H9 (cell line): ENCODE data around the gene ITPRID2. TPM values are rescaled to one million over a fixed set of nuclear protein-coding genes. Genes with fewer than 3 reads are reported as not detected.

Experiments used
- DNase-seq: peaks from one replicate; pipeline ENCODE4 v3.0.0-alpha.2; 2017
- H2AFZ ChIP-seq: one replicate; pipeline ENCODE4 v1.6.1; 2013; ENCODE audit warnings: mild to moderate bottlenecking, low read length, control low read depth, moderate library complexity
- H2AK5ac ChIP-seq: 2 replicates; pipeline ENCODE4 v1.6.1; 2013; ENCODE audit warnings: low read length, control low read depth, mixed read lengths; ENCODE audit not compliant: insufficient read length
- H2BK120ac ChIP-seq: one replicate; pipeline ENCODE4 v1.6.1; 2013; ENCODE audit warnings: low read depth, mild to moderate bottlenecking, low read length, control low read depth, inconsistent platforms; ENCODE audit not compliant: poor library complexity, severe bottlenecking
- H2BK12ac ChIP-seq: 2 replicates; pipeline ENCODE4 v1.6.1; 2013; ENCODE audit warnings: low read length, control low read depth, mixed read lengths, low read depth; ENCODE audit not compliant: insufficient read length
- H2BK15ac ChIP-seq: 2 replicates; pipeline ENCODE4 v1.6.1; 2013; ENCODE audit warnings: low read depth, low read length, control low read depth
- H2BK20ac ChIP-seq: one replicate; pipeline ENCODE4 v1.6.1; 2013; ENCODE audit warnings: low read depth, mild to moderate bottlenecking, low read length, control low read depth, inconsistent platforms; ENCODE audit not compliant: poor library complexity, severe bottlenecking
- H2BK5ac ChIP-seq: 2 replicates; pipeline ENCODE4 v1.6.1; 2013; ENCODE audit warnings: low read length, control low read depth, mixed read lengths; ENCODE audit not compliant: insufficient read length
- H3K14ac ChIP-seq: 2 replicates; pipeline ENCODE4 v1.6.1; 2013; ENCODE audit warnings: low read length, control low read depth; ENCODE audit not compliant: insufficient read depth
- H3K18ac ChIP-seq: 2 replicates; pipeline ENCODE4 v1.6.1; 2013; ENCODE audit warnings: low read depth, mild to moderate bottlenecking, mixed read lengths, low read length, control low read depth; ENCODE audit not compliant: insufficient read length
- H3K23ac ChIP-seq: 2 replicates; pipeline ENCODE4 v1.6.1; 2013; ENCODE audit warnings: low read length, control low read depth, mixed read lengths, low read depth; ENCODE audit not compliant: insufficient read length
- H3K23me2 ChIP-seq: 2 replicates; pipeline ENCODE4 v1.6.1; 2013; ENCODE audit warnings: low read depth, mild to moderate bottlenecking, mixed read lengths, low read length, control low read depth; ENCODE audit not compliant: insufficient read length, poor library complexity, severe bottlenecking
- H3K27ac ChIP-seq: 2 replicates; pipeline ENCODE4 v1.5.1; 2013; ENCODE audit warnings: low read length, control low read depth, mixed read lengths, low read depth; ENCODE audit not compliant: insufficient read length
- H3K27me3 ChIP-seq: 2 replicates; pipeline ENCODE4 v1.6.1; 2013; ENCODE audit warnings: low read length, control low read depth, inconsistent platforms; ENCODE audit not compliant: insufficient read depth
- H3K4ac ChIP-seq: 2 replicates; pipeline ENCODE4 v1.6.1; 2013; ENCODE audit warnings: low read depth, mild to moderate bottlenecking, control low read depth, inconsistent platforms, low read length, moderate library complexity
- H3K4me1 ChIP-seq: 2 replicates; pipeline ENCODE4 v1.6.1; 2013; ENCODE audit warnings: low read length, control low read depth, inconsistent platforms; ENCODE audit not compliant: insufficient read depth
- H3K4me2 ChIP-seq: 2 replicates; pipeline ENCODE4 v1.6.1; 2013; ENCODE audit warnings: low read length, control low read depth, mixed read lengths; ENCODE audit not compliant: insufficient read length, insufficient read depth
- H3K56ac ChIP-seq: 2 replicates; pipeline ENCODE4 v1.6.1; 2013; ENCODE audit warnings: low read depth, mild to moderate bottlenecking, mixed read lengths, low read length, control low read depth; ENCODE audit not compliant: insufficient read length
- H3K79me1 ChIP-seq: 2 replicates; pipeline ENCODE4 v1.6.1; 2013; ENCODE audit warnings: low read depth, mild to moderate bottlenecking, moderate library complexity, low read length, control low read depth, inconsistent platforms; ENCODE audit not compliant: insufficient read depth, poor library complexity, severe bottlenecking
- H3K79me2 ChIP-seq: 2 replicates; pipeline ENCODE4 v1.6.1; 2013; ENCODE audit warnings: low read length, control low read depth, inconsistent platforms; ENCODE audit not compliant: insufficient read depth
- H3K9ac ChIP-seq: 2 replicates; pipeline ENCODE4 v1.6.1; 2013; ENCODE audit warnings: low read length, control low read depth, mixed read lengths; ENCODE audit not compliant: insufficient read length; ENCODE audit errors: extremely low read depth
- H3K9me3 ChIP-seq: one replicate; pipeline ENCODE4 v1.6.1; 2013; ENCODE audit warnings: low read depth, low read length, inconsistent platforms; ENCODE audit not compliant: control insufficient read depth
- H3T11ph ChIP-seq: one replicate; pipeline ENCODE4 v1.6.1; 2013; ENCODE audit warnings: mild to moderate bottlenecking, low read length, control low read depth, inconsistent platforms
- H4K20me1 ChIP-seq: one replicate; pipeline ENCODE4 v1.6.1; 2013; ENCODE audit not compliant: control insufficient read depth, insufficient read length, insufficient read depth
- H4K5ac ChIP-seq: 2 replicates; pipeline ENCODE4 v1.6.1; 2013; ENCODE audit warnings: low read depth, mild to moderate bottlenecking, mixed read lengths, low read length, control low read depth; ENCODE audit not compliant: insufficient read length
- H4K8ac ChIP-seq: replicated peaks from 2 replicates; pipeline ENCODE4 v1.6.1; 2013; ENCODE audit warnings: low read length, control low read depth, mixed read lengths, low read depth; ENCODE audit not compliant: insufficient read length
- H4K91ac ChIP-seq: 2 replicates; pipeline ENCODE4 v1.6.1; 2013; ENCODE audit warnings: low read depth, mild to moderate bottlenecking, moderate library complexity, mixed read lengths, low read length, control low read depth; ENCODE audit not compliant: insufficient read length
- H3K27ac Mint-ChIP-seq, 3 experiments: 2 replicates in 2 of 3; 3 replicates in 1 of 3; pipeline ENCODE4 v1.8.0; 2020 to 2021; ENCODE audit warnings: mixed read lengths in 3 of 3, mild to moderate bottlenecking in 1 of 3, moderate library complexity in 1 of 3
- H3K27me3 Mint-ChIP-seq: 2 replicates; pipeline ENCODE4 v1.8.0; 2021; ENCODE audit warnings: low read depth, mild to moderate bottlenecking, moderate library complexity, mixed read lengths
- H3K36me3 Mint-ChIP-seq, 3 experiments: 2 replicates in 2 of 3; 3 replicates in 1 of 3; pipeline ENCODE4 v1.8.0; 2020 to 2021; ENCODE audit warnings: low read depth in 3 of 3, mixed read lengths in 3 of 3; ENCODE audit not compliant: insufficient read depth in 1 of 3
- H3K4me1 Mint-ChIP-seq, 2 experiments: 2 replicates each; pipeline ENCODE4 v1.8.0; 2020; ENCODE audit warnings: mixed read lengths in 2 of 2
- H3K4me3 Mint-ChIP-seq, 2 experiments: 2 replicates in 1 of 2; 3 replicates in 1 of 2; pipeline ENCODE4 v1.8.0; 2020 to 2021; ENCODE audit warnings: mild to moderate bottlenecking in 2 of 2, mixed read lengths in 2 of 2, moderate library complexity in 1 of 2
- H3K9me3 Mint-ChIP-seq, 2 experiments: 2 replicates in 1 of 2; 3 replicates in 1 of 2; pipeline ENCODE4 v1.8.0; 2020; ENCODE audit warnings: mild to moderate bottlenecking in 2 of 2, mixed read lengths in 2 of 2, moderate library complexity in 1 of 2
- CTCF ChIP-seq: fragments of 200-600 bp; sonication (generic); conservative IDR thresholded peaks from 3 replicates; pipeline ENCODE4 v1.8.0; 2021; ENCODE audit warnings: antibody characterized with exemption, mild to moderate bottlenecking
- WGBS: extraction: QIAGEN DNeasy Blood & Tissue Kit; methylation state at CpG from one replicate; pipeline ENCODE4 v1.1.7; 2013; ENCODE audit warnings: missing lambda C conversion rate, low lambda C conversion rate, mixed read lengths; ENCODE audit not compliant: insufficient read length; ENCODE audit errors: extremely low coverage; 5-methylcytosine and 5-hydroxymethylcytosine counted together
- total RNA-seq: library from RNA; stranded (reverse); gene quantifications from 2 replicates; pipeline ENCODE4 v1.2.1, GENCODE V29; 2021

Gene ITPRID2
- total RNA-seq, 1 experiment from 2014 or later, result 12.0 TPM

- H3K4me1 Mint-ChIP-seq, result peaks cover 0 to 7% of the 10 kb centered on the region in 2 experiments; a peak in 1 of 4 replicates
- Histone ChIP-seq H3K4me1 (no peaks in the 10 kb centered on the region; the same call in 1 of the 2 replicates), H2AFZ (no peak overlapping the region), H3K23me2 (no peaks in the 10 kb centered on the region), H3K27me3 (no peaks in the 10 kb centered on the region), H4K5ac (no peak overlapping the region), H4K91ac (no peak overlapping the region), H3K79me2 (no peaks in the 10 kb centered on the region), H3K79me1 (no peaks in the 10 kb centered on the region), H2BK15ac (no peak overlapping the region), H3K56ac (no peak overlapping the region), H3T11ph (no peak overlapping the region), H2BK12ac (no peak overlapping the region), H4K8ac (no peak overlapping the region), H3K27ac (no peak overlapping the region), H3K4ac (no peak overlapping the region), H2BK120ac (no peak overlapping the region), H2AK5ac (no peak overlapping the region), H3K9ac (no peak overlapping the region), H3K14ac (no peak overlapping the region), H3K23ac (no peak overlapping the region), H3K18ac (no peak overlapping the region), H3K9me3 (no peaks in the 10 kb centered on the region), H2BK5ac (no peak overlapping the region), H3K4me2 (no peak overlapping the region), H2BK20ac (no peak overlapping the region), H4K20me1 (no peaks in the 10 kb centered on the region)
- no peaks in the 10 kb centered on the region for H3K27me3 Mint-ChIP-seq
- H3K4me3 Mint-ChIP-seq, result no peak overlapping the region
- H3K9me3 Mint-ChIP-seq, result no peaks in the 10 kb centered on the region
- H3K27ac Mint-ChIP-seq, result no peak overlapping the region
- no peaks in the 10 kb centered on the region for H3K36me3 Mint-ChIP-seq
- DNase-seq, result no peak
- no CpG with 5 or more reads among the region's 1 CpG for WGBS
- no peak for TF ChIP-seq CTCF
Measured at GRCh38 chr2:181946444-181947127, 55.1 kb downstream of the ITPRID2 start.
